Measurements from ENCODE around the gene PPP1R9B.

PPP1R9B gene

GRCh38 chr17:50144355-50144754 lies 6.1 kb downstream of the PPP1R9B start:
- no peak for TF ChIP-seq CTCF (IDR thresholded peaks at IDR 0.05; ENCODE audit: low read depth, low read length)
- DNase-seq (ENCODE audit: extremely low read depth, low read depth): no peak

- no peak for TF ChIP-seq CTCF (IDR thresholded peaks at IDR 0.05; ENCODE audit: low read depth, low read length)
- no peak for DNase-seq (ENCODE audit: extremely low read depth, low read depth)
These were observed 6.9 kb downstream of the PPP1R9B start for GRCh38 chr17:50143461-50144176.

- no peak for DNase-seq (ENCODE audit: extremely low read depth, low read depth)
- no peak for TF ChIP-seq CTCF (IDR thresholded peaks at IDR 0.05; ENCODE audit: low read depth, low read length)
These were observed 8.7 kb downstream of the PPP1R9B start for GRCh38 chr17:50141745-50142110.

- TF ChIP-seq CTCF (IDR thresholded peaks at IDR 0.05; ENCODE audit: low read depth, low read length): no peak
- DNase-seq (ENCODE audit: extremely low read depth, low read depth): no peak
These were observed 9.3 kb downstream of the PPP1R9B start for GRCh38 chr17:50141026-50141744.

- TF ChIP-seq CTCF (IDR thresholded peaks at IDR 0.05; ENCODE audit: low read depth, low read length): peak; percentile 87
- DNase-seq (ENCODE audit: extremely low read depth, low read depth): no peak
These were observed 10.3 kb downstream of the PPP1R9B start for GRCh38 chr17:50139950-50140885.

- no peak for TF ChIP-seq CTCF (IDR thresholded peaks at IDR 0.05; ENCODE audit: low read depth, low read length)
- DNase-seq (ENCODE audit: extremely low read depth, low read depth): no peak
These were observed 11.2 kb downstream of the PPP1R9B start for GRCh38 chr17:50139185-50139783.
